GM12878 (cell line): ENCODE data around the gene HDAC9. TPM values are rescaled to one million over a fixed set of nuclear protein-coding genes. Genes with fewer than 3 reads are reported as not detected.

Experiments
- ATAC-seq: fragments of 200-7000 bp; cut with Tn5 transposase; 3 replicates; pipeline ENCODE4 v1.9.1; 2020; ENCODE audit warnings: mild to moderate bottlenecking, moderate library complexity
- BruUV-seq: library from RNA; stranded (reverse); fragments of 400-500 nt; replicated peaks from 2 replicates; lab custom pipeline; 2021; lab: Mats Ljungman, UMichigan
- CTCF ChIA-PET: fragments of 300-600 bp; sonication (Branson Sonifier 250); formaldehyde crosslinking; extraction: SDS; loops from one replicate; lab custom pipeline; 2021; ENCODE audit warnings: inconsistent platforms; lab: Yijun Ruan, JAX
- POLR2A ChIA-PET: fragments of 350-600 bp; formaldehyde crosslinking; extraction: SDS; loops from one replicate; lab custom pipeline; 2021; ENCODE audit warnings: inconsistent platforms; lab: Charles Lee
- RAD21 ChIA-PET: fragments of 300-600 bp; sonication (Branson Sonifier 250); formaldehyde crosslinking; loops from one replicate; lab custom pipeline; 2023; ENCODE audit warnings: antibody characterized with exemption; ENCODE audit not compliant: unreplicated experiment; lab: Charles Lee
- SMC1A ChIA-PET: fragments of 300-600 bp; sonication (Branson Sonifier 250); formaldehyde crosslinking; loops from one replicate; lab custom pipeline; 2023; ENCODE audit not compliant: unreplicated experiment, uncharacterized antibody; lab: Charles Lee
- DNase-seq: peaks from one replicate; pipeline ENCODE4 v3.0.0-alpha.2; 2011; ENCODE audit warnings: low read depth, low spot score
- FAIRE-seq: peaks from 3 replicates; lab custom pipeline; 2011; peaks lifted over from hg19 to GRCh38; lab: Jason Lieb, UNC
- H2AFZ ChIP-seq: 2 replicates; pipeline ENCODE4 v1.6.0; 2011; ENCODE audit warnings: low read depth, low read length, control low read depth; ENCODE audit not compliant: control insufficient read depth
- H3K27ac ChIP-seq: 2 replicates; pipeline ENCODE4 v1.5.1; 2011; ENCODE audit warnings: control low read depth; ENCODE audit not compliant: control insufficient read depth, insufficient read depth
- H3K27me3 ChIP-seq, 2 experiments: replicated peaks in 1 of 2; 2 replicates each; pipeline versions ENCODE4 v1.6.0 to v1.6.1; 2011; ENCODE audit warnings: low read length in 1 of 2; ENCODE audit not compliant: control insufficient read depth in 2 of 2, insufficient read depth in 2 of 2
- H3K36me3 ChIP-seq, 2 experiments: 2 replicates each; pipeline ENCODE4 v1.5.1; 2011; ENCODE audit warnings: low read length in 1 of 2; ENCODE audit not compliant: control insufficient read depth in 2 of 2, insufficient read depth in 2 of 2
- H3K4me1 ChIP-seq: 2 replicates; pipeline ENCODE4 v1.6.1; 2011; ENCODE audit warnings: mild to moderate bottlenecking, low read length, moderate library complexity, mixed read lengths; ENCODE audit not compliant: control insufficient read depth, insufficient read depth
- H3K4me2 ChIP-seq: 2 replicates; pipeline ENCODE4 v1.6.0; 2011; ENCODE audit warnings: control low read depth; ENCODE audit not compliant: control insufficient read depth, insufficient read depth
- H3K4me3 ChIP-seq: fragments of 200-600 bp; sonication (generic); 2 replicates; pipeline ENCODE4 v1.5.1; 2016
- H3K79me2 ChIP-seq: 2 replicates; pipeline ENCODE4 v1.6.0; 2011; ENCODE audit warnings: low read length; ENCODE audit not compliant: control insufficient read depth, insufficient read depth
- H3K9ac ChIP-seq: 2 replicates; pipeline ENCODE4 v1.8.0; 2011; ENCODE audit warnings: low read length, control low read depth, mixed read lengths; ENCODE audit not compliant: control insufficient read depth, insufficient read depth
- H3K9me3 ChIP-seq: replicated peaks from 3 replicates; pipeline ENCODE4 v1.5.1; 2011; ENCODE audit warnings: mild to moderate bottlenecking, low read length; ENCODE audit not compliant: control insufficient read depth, insufficient read depth
- H4K20me1 ChIP-seq: 2 replicates; pipeline ENCODE4 v1.6.0; 2011; ENCODE audit not compliant: control insufficient read depth, insufficient read depth
- ESRRA ChIP-seq: IDR thresholded peaks from 2 replicates; pipeline ENCODE4 v1.6.1; 2012; ENCODE audit warnings: mild to moderate bottlenecking, low read length, improper control_type of control experiment
- GATAD2B ChIP-seq: fragments of 450-650 bp; conservative IDR thresholded peaks from 2 replicates; pipeline ENCODE4 v1.6.1; 2017; ENCODE audit warnings: low read depth, mild to moderate bottlenecking, moderate library complexity
- IRF4 ChIP-seq: IDR thresholded peaks from 2 replicates; pipeline ENCODE4 v1.6.1; 2011; ENCODE audit warnings: low read depth, low read length
- JUND ChIP-seq: IDR thresholded peaks from 2 replicates; pipeline ENCODE4 v1.6.1; 2012; ENCODE audit warnings: low read depth, mild to moderate bottlenecking, low read length, improper control_type of control experiment, moderate library complexity
- MTA3 ChIP-seq: IDR thresholded peaks from 2 replicates; pipeline ENCODE4 v1.6.1; 2012; ENCODE audit warnings: low read length, inconsistent platforms, borderline replicate concordance
- MXI1 ChIP-seq: fragments of 150-350 bp; IDR thresholded peaks from 2 replicates; pipeline ENCODE4 v1.6.1; 2011; ENCODE audit warnings: low read depth, mild to moderate bottlenecking, inconsistent platforms, low read length, improper control_type of control experiment
- POU2F2 ChIP-seq: IDR thresholded peaks from 3 replicates; pipeline ENCODE4 v1.6.1; 2011; ENCODE audit warnings: low read depth, mild to moderate bottlenecking, low read length, borderline replicate concordance
- RFX5 ChIP-seq: IDR thresholded peaks from 2 replicates; pipeline ENCODE4 v1.6.1; 2011; ENCODE audit warnings: low read depth, low read length, improper control_type of control experiment
- SIX5 ChIP-seq: IDR thresholded peaks from 2 replicates; pipeline ENCODE4 v1.6.1; 2011; ENCODE audit warnings: mild to moderate bottlenecking, low read depth, low read length, moderate library complexity; ENCODE audit not compliant: severe bottlenecking
- SMAD1 ChIP-seq: fragments of 450-650 bp; IDR thresholded peaks from 2 replicates; pipeline ENCODE4 v1.6.1; 2018; ENCODE audit warnings: mild to moderate bottlenecking, low read depth; ENCODE audit not compliant: partially characterized antibody
- YY1 ChIP-seq: IDR thresholded peaks from 2 replicates; pipeline ENCODE4 v1.6.1; 2011; ENCODE audit warnings: low read depth, mild to moderate bottlenecking, low read length
- ZNF217 ChIP-seq: fragments of 450-650 bp; IDR thresholded peaks from 2 replicates; pipeline ENCODE4 v1.6.1; 2017; ENCODE audit warnings: antibody characterized with exemption, mild to moderate bottlenecking
- WGBS: methylation state at CpG from one replicate; pipeline ENCODE4 v1.1.6; 2016; ENCODE audit warnings: low lambda C conversion rate; ENCODE audit not compliant: insufficient replicate concordance, insufficient coverage; ENCODE audit errors: missing lambda C conversion rate; 5-methylcytosine and 5-hydroxymethylcytosine counted together
- in situ Hi-C: fragments of 300-500 bp; cut with MboI; formaldehyde crosslinking; loops from 9 replicates; pipeline ENCODE4 v1.14.3; 2018; ENCODE audit warnings: mixed read lengths
- intact Hi-C: fragments of 100-400 bp; cut with micrococcal nuclease; formaldehyde crosslinking; loops from one replicate; pipeline ENCODE4 v1.14.2; 2022; ENCODE audit not compliant: unreplicated experiment
- polyA plus RNA-seq, 11 experiments: library from polyadenylated mRNA; depleted of rRNA in 4 of 11; unstranded in 6 of 11; stranded (reverse) in 5 of 11; fragments of >200 nt; fragmentation: Nextera tagmentation in 4 of 11; fragmentation: Illumina TruSeq in 1 of 11; extraction: Ambion mirVana in 4 of 11; extraction: Trizol in 1 of 11; gene quantifications; 1 replicate in 1 of 11; 2 replicates in 10 of 11; pipeline versions ENCODE4 v1.2.1 to v1.2.3, GENCODE V29; 2011 to 2016; ENCODE audit warnings: inconsistent platforms in 2 of 11, missing spikeins in 2 of 11, low read depth in 1 of 11
- total RNA-seq, 4 experiments: library from RNA; depleted of rRNA in 3 of 4; stranded (reverse); fragments of >200 nt in 3 of 4; fragmentation: Illumina TruSeq in 1 of 4; extraction: Trizol in 1 of 4; gene quantifications; 2 replicates each; pipeline versions ENCODE4 v1.2.1 to v1.2.3, GENCODE V29; 2013 to 2021
- TF ChIP-seq, protein P1 (sequence below): IDR thresholded peaks from 2 replicates; pipeline ENCODE4 v1.6.1; 2011; ENCODE audit warnings: borderline replicate concordance, low read depth, mild to moderate bottlenecking, moderate library complexity, mixed read lengths, low read length; ENCODE audit not compliant: insufficient read depth; ENCODE audit errors: extremely low read length
- TF ChIP-seq, protein P2 (sequence below): fragments of 450-650 bp; IDR thresholded peaks from 2 replicates; pipeline ENCODE4 v1.6.1; 2017; ENCODE audit warnings: mild to moderate bottlenecking, moderate library complexity

The HDAC9 gene
- total and polyA plus RNA-seq, 10 of the 15 experiments (the other 5 are each of a cell fraction or from before 2014, with no cell fraction given), result 0.73 to 12.8 (median 0.92) TPM

DNA sequence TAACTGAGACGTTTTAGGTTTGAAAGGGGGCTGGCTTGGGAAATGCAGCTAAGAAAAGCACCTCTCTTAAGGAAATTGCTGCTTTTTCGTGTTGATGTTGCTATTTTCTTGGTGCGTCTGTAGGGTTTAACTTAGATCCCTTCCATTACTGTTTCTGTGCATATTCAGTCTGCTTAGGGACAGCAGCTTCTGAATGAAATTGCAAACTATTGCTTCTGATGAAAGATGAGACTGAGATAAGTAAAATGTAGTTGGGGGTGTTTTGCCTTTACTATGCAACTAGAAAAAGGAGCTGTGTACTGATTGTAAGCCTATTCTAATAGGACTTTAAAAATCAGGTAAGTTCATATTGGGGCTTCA is 772 bp downstream of the HDAC9 start:
- ATAC-seq (peak; percentile 19), DNase-seq (no peak), FAIRE-seq (no peak)
- in situ Hi-C loops, result no loop called here
- H3K79me2 ChIP-seq, result no peaks in the 10 kb centered on the region
- H3K27me3 ChIP-seq, result no peaks in the 10 kb centered on the region
- H3K4me2 ChIP-seq, result peak overlapping the region; percentile 96
- WGBS, result 0% methylated on average over 3 of the region's 3 CpGs
- peak overlapping the region; percentile 67 for H3K4me3 ChIP-seq
- TF ChIP-seq ZNF217, result no peak
- TF ChIP-seq SIX5, result no peak
- no peak for TF ChIP-seq JUND
- TF ChIP-seq IRF4, result no peak
- no peak for TF ChIP-seq GATAD2B
- no peak for TF ChIP-seq RFX5
- no peak for TF ChIP-seq MTA3
- TF ChIP-seq MXI1, result no peak
- TF ChIP-seq, protein P1, sequence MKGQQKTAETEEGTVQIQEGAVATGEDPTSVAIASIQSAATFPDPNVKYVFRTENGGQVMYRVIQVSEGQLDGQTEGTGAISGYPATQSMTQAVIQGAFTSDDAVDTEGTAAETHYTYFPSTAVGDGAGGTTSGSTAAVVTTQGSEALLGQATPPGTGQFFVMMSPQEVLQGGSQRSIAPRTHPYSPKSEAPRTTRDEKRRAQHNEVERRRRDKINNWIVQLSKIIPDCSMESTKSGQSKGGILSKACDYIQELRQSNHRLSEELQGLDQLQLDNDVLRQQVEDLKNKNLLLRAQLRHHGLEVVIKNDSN, result no peak
- TF ChIP-seq, protein P2, sequence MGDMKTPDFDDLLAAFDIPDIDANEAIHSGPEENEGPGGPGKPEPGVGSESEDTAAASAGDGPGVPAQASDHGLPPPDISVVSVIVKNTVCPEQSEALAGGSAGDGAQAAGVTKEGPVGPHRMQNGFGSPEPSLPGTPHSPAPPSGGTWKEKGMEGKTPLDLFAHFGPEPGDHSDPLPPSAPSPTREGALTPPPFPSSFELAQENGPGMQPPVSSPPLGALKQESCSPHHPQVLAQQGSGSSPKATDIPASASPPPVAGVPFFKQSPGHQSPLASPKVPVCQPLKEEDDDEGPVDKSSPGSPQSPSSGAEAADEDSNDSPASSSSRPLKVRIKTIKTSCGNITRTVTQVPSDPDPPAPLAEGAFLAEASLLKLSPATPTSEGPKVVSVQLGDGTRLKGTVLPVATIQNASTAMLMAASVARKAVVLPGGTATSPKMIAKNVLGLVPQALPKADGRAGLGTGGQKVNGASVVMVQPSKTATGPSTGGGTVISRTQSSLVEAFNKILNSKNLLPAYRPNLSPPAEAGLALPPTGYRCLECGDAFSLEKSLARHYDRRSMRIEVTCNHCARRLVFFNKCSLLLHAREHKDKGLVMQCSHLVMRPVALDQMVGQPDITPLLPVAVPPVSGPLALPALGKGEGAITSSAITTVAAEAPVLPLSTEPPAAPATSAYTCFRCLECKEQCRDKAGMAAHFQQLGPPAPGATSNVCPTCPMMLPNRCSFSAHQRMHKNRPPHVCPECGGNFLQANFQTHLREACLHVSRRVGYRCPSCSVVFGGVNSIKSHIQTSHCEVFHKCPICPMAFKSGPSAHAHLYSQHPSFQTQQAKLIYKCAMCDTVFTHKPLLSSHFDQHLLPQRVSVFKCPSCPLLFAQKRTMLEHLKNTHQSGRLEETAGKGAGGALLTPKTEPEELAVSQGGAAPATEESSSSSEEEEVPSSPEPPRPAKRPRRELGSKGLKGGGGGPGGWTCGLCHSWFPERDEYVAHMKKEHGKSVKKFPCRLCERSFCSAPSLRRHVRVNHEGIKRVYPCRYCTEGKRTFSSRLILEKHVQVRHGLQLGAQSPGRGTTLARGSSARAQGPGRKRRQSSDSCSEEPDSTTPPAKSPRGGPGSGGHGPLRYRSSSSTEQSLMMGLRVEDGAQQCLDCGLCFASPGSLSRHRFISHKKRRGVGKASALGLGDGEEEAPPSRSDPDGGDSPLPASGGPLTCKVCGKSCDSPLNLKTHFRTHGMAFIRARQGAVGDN, result no peak
- TF ChIP-seq POU2F2, result no peak
- TF ChIP-seq SMAD1, result no peak
- no peak for TF ChIP-seq ESRRA
- TF ChIP-seq YY1, result no peak
- H3K27ac ChIP-seq, result no peak overlapping the region; the same call in 1 of the 2 replicates
- H3K9ac ChIP-seq, result peak overlapping the region; percentile 24
- no peaks in the 10 kb centered on the region for H4K20me1 ChIP-seq
- intact Hi-C loops, result no loop called here
- peaks cover 14% of the 10 kb centered on the region; the same call in 1 of the 2 replicates for H3K4me1 ChIP-seq
- ChIA-PET CTCF (interaction anchor here (0.9 to 4.4 kb wide), 7 partner anchors 8 to 144 kb away, joined by 3 to 25 read pairs (median 9); no protein-coding TSS in a partner anchor), SMC1A (interaction anchor here (0.6 to 3.2 kb wide), 13 partner anchors 8 to 1170 kb away, joined by 3 to 11 read pairs (median 5); no protein-coding TSS in a partner anchor), POLR2A (no interaction called here), RAD21 (interaction anchor here (0.8 to 1.7 kb wide), 6 partner anchors 9 to 113 kb away, joined by 3 to 6 read pairs (median 3); no protein-coding TSS in a partner anchor)
- BruUV-seq, result no TSS peak
- H2AFZ ChIP-seq, result peak overlapping the region; percentile 71
- no peaks in the 10 kb centered on the region for H3K9me3 ChIP-seq
- H3K36me3 ChIP-seq, result no peaks in the 10 kb centered on the region
